Lower leg skin (tissue), 3 donors: Measurements from ENCODE around the gene CAMKK1.

Source experiments
- CTCF ChIP-seq, 3 donors: fragments of 450-650 bp; IDR thresholded peaks; one replicate each; pipeline ENCODE4 v1.5.1; 2016; ENCODE audit warnings: antibody characterized with exemption in 3 of 3, mild to moderate bottlenecking in 3 of 3, moderate library complexity in 2 of 3
- POLR2A ChIP-seq, 2 donors: fragments of 450-650 bp; IDR thresholded peaks; one replicate each; pipeline ENCODE4 v1.6.1; 2016 to 2017; ENCODE audit warnings: antibody characterized with exemption in 2 of 2, mild to moderate bottlenecking in 1 of 2, moderate library complexity in 1 of 2

GRCh38 chr17:3891626-3892094 lies 1.2 kb downstream of the CAMKK1 start:
- TF ChIP-seq POLR2A (IDR thresholded peaks at IDR 0.05) (no peak), CTCF (IDR thresholded peaks at IDR 0.05) (no peak)
